ENCODE measurements around the gene CNN2. TPM values are rescaled to one million over a fixed set of nuclear protein-coding genes. Genes with fewer than 3 reads are reported as not detected.

Gene CNN2
- total and polyA plus RNA-seq, 9 of the 15 experiments (the other 6 are each of a cell fraction or from before 2014, with no cell fraction given), result 12.1 to 174 (median 52.7) TPM

- TF ChIP-seq, protein P1, sequence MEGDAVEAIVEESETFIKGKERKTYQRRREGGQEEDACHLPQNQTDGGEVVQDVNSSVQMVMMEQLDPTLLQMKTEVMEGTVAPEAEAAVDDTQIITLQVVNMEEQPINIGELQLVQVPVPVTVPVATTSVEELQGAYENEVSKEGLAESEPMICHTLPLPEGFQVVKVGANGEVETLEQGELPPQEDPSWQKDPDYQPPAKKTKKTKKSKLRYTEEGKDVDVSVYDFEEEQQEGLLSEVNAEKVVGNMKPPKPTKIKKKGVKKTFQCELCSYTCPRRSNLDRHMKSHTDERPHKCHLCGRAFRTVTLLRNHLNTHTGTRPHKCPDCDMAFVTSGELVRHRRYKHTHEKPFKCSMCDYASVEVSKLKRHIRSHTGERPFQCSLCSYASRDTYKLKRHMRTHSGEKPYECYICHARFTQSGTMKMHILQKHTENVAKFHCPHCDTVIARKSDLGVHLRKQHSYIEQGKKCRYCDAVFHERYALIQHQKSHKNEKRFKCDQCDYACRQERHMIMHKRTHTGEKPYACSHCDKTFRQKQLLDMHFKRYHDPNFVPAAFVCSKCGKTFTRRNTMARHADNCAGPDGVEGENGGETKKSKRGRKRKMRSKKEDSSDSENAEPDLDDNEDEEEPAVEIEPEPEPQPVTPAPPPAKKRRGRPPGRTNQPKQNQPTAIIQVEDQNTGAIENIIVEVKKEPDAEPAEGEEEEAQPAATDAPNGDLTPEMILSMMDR (IDR thresholded peaks at IDR 0.05 in 2 of 3, conservative IDR thresholded peaks at IDR 0.05 in 1 of 3; ENCODE audit: insufficient read depth in 2 of 3, low read depth in 1 of 3, low read length in 3 of 3), result no peak
- TF ChIP-seq, protein P2, sequence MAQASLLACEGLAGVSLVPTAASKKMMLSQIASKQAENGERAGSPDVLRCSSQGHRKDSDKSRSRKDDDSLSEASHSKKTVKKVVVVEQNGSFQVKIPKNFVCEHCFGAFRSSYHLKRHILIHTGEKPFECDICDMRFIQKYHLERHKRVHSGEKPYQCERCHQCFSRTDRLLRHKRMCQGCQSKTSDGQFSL (CRISPR knock-in tag; IDR thresholded peaks at IDR 0.05), result peak; percentile 99
- TF ChIP-seq, protein P2 (tag; IDR thresholded peaks at IDR 0.05), result peak in 1 of 2 experiments; percentile 89; a peak in 2 of 4 replicates
- TF ChIP-seq ZNF384 (IDR thresholded peaks at IDR 0.05; ENCODE audit: low read depth, low read length), result peak; percentile 83
- 0 out of 2 replicates have a peak, but pooled peaks have one; percentile 5 for TF ChIP-seq ZNF121 (CRISPR knock-in tag; conservative IDR thresholded peaks at IDR 0.05)
- TF ChIP-seq, protein P3, sequence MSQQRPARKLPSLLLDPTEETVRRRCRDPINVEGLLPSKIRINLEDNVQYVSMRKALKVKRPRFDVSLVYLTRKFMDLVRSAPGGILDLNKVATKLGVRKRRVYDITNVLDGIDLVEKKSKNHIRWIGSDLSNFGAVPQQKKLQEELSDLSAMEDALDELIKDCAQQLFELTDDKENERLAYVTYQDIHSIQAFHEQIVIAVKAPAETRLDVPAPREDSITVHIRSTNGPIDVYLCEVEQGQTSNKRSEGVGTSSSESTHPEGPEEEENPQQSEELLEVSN (IDR thresholded peaks at IDR 0.05; ENCODE audit: borderline replicate concordance in 1 of 2, extremely low read depth in 1 of 2, insufficient read depth in 1 of 2, insufficient read length in 1 of 2, low read depth in 1 of 2, low read length in 1 of 2, poor library complexity in 1 of 2, severe bottlenecking in 1 of 2), result peak in 1 of 2 experiments; percentile 7
- TF ChIP-seq U2AF1 (optimal IDR thresholded peaks at IDR 0.05; ENCODE audit: low read depth, low read length), result no peak
- peak; percentile 77 for TF ChIP-seq MEIS2 (IDR thresholded peaks at IDR 0.05; ENCODE audit: partially characterized antibody)
Observed at GRCh38 chr19:1074544-1075283, 48.3 kb downstream of the CNN2 start (continued).
